HCT116 (cell line): ENCODE results near the gene BAIAP2L1. TPM values are rescaled to one million over a fixed set of nuclear protein-coding genes. Genes with fewer than 3 reads are reported as not detected.

Experiments
- ATAC-seq: fragments of 200-7000 bp; cut with Tn5 transposase; 2 replicates; pipeline ENCODE4 v1.9.1; 2020; ENCODE audit warnings: mild to moderate bottlenecking, moderate library complexity
- BruUV-seq: library from RNA; stranded (reverse); fragments of 400-500 nt; replicated peaks from 2 replicates; lab custom pipeline; 2021; lab: Mats Ljungman, UMichigan
- CTCF ChIA-PET: fragments of 300-600 bp; sonication (Branson Sonifier 250); formaldehyde crosslinking; loops from one replicate; lab custom pipeline; 2021; ENCODE audit warnings: antibody characterized with exemption; lab: Charles Lee
- POLR2A ChIA-PET: fragments of 300-600, 350-600 bp; sonication (Branson Sonifier 250); formaldehyde crosslinking; loops from one replicate; lab custom pipeline; 2021; ENCODE audit warnings: antibody characterized with exemption; lab: Charles Lee
- RAD21 ChIA-PET, 2 experiments: fragments of 300-600 bp; sonication (Branson Sonifier 250); formaldehyde crosslinking; loops; one replicate each; lab custom pipeline; 2023; ENCODE audit warnings: low total read pairs in 2 of 2; ENCODE audit not compliant: uncharacterized antibody in 2 of 2, unreplicated experiment in 2 of 2, low non-redundant PET in 1 of 2; lab: Charles Lee
- DNase-seq: peaks from one replicate; pipeline ENCODE4 v3.0.0-alpha.2; 2010; ENCODE audit warnings: low read depth, low spot score
- H2AFZ ChIP-seq: fragments of 200-600 bp; shearing (Covaris generic), sonication (generic); 2 replicates; pipeline ENCODE4 v1.6.1; 2017; ENCODE audit warnings: low read depth, mixed run types, mixed read lengths, antibody characterized with exemption, low read length; ENCODE audit not compliant: poor library complexity, severe bottlenecking
- H3K27ac ChIP-seq: 2 replicates; pipeline ENCODE4 v1.5.1; 2012; ENCODE audit warnings: low read depth, low read length
- H3K27me3 ChIP-seq: fragments of 200-600 bp; sonication (generic); 2 replicates; pipeline ENCODE4 v1.6.1; 2016; ENCODE audit warnings: mixed run types, low read length, mixed read lengths; ENCODE audit not compliant: insufficient read depth
- H3K36me3 ChIP-seq, 2 experiments: fragments of 200-500 bp in 1 of 2; fragments of 200-600 bp in 1 of 2; sonication (Bioruptor generic) in 1 of 2; sonication (generic) in 1 of 2; 2 replicates each; pipeline versions ENCODE4 v1.5.1 to v1.6.1; 2014 to 2016; ENCODE audit warnings: low read length in 2 of 2, inconsistent platforms in 1 of 2, mixed read lengths in 1 of 2, mixed run types in 1 of 2; ENCODE audit not compliant: insufficient read depth in 2 of 2, control insufficient read depth in 1 of 2
- H3K4me1 ChIP-seq, 2 experiments: fragments of 200-600 bp in 1 of 2; sonication (generic) in 1 of 2; 2 replicates each; pipeline versions ENCODE4 v1.5.1 to v1.6.1; 2012 to 2017; ENCODE audit warnings: low read length in 2 of 2, inconsistent platforms in 1 of 2, mild to moderate bottlenecking in 1 of 2, mixed read lengths in 1 of 2, mixed run types in 1 of 2, moderate library complexity in 1 of 2; ENCODE audit not compliant: insufficient read depth in 2 of 2, control insufficient read depth in 1 of 2
- H3K4me2 ChIP-seq: fragments of 200-600 bp; sonication (generic); 2 replicates; pipeline ENCODE4 v1.6.1; 2017; ENCODE audit warnings: mixed run types, low read length, mixed read lengths
- H3K4me3 ChIP-seq, 2 experiments: fragments of 200-600 bp in 1 of 2; sonication (generic) in 1 of 2; replicated peaks in 1 of 2; 2 replicates each; pipeline ENCODE4 v1.5.1; 2011 to 2016; ENCODE audit warnings: low read length in 2 of 2, control low read depth in 1 of 2, low read depth in 1 of 2, mild to moderate bottlenecking in 1 of 2, mixed read lengths in 1 of 2, mixed run types in 1 of 2
- H3K79me2 ChIP-seq: fragments of 200-600 bp; sonication (generic); 2 replicates; pipeline ENCODE4 v1.6.1; 2017; ENCODE audit warnings: mild to moderate bottlenecking, mixed run types, low read length, moderate library complexity, mixed read lengths; ENCODE audit not compliant: insufficient read depth
- H3K9ac ChIP-seq: fragments of 200-600 bp; sonication (generic); 2 replicates; pipeline ENCODE4 v1.6.1; 2016; ENCODE audit warnings: low read length, mixed read lengths
- H3K9me2 ChIP-seq: fragments of 200-600 bp; sonication (generic), shearing (Covaris generic); 2 replicates; pipeline ENCODE4 v1.6.1; 2017; ENCODE audit warnings: mixed run types, mild to moderate bottlenecking, moderate library complexity; ENCODE audit not compliant: insufficient read depth
- H3K9me3 ChIP-seq, 2 experiments: fragments of 200-500 bp in 1 of 2; fragments of 200-600 bp in 1 of 2; sonication (Bioruptor generic) in 1 of 2; sonication (generic) in 1 of 2; 2 replicates each; pipeline ENCODE4 v1.6.1; 2014 to 2017; ENCODE audit warnings: low read length in 2 of 2, mixed read lengths in 2 of 2, inconsistent platforms in 1 of 2, low read depth in 1 of 2, mild to moderate bottlenecking in 1 of 2, mixed run types in 1 of 2, moderate library complexity in 1 of 2; ENCODE audit not compliant: control insufficient read depth in 1 of 2, insufficient read depth in 1 of 2
- H4K20me1 ChIP-seq: fragments of 200-600 bp; sonication (generic), shearing (Covaris generic); 2 replicates; pipeline ENCODE4 v1.6.1; 2017; ENCODE audit warnings: mixed run types, mild to moderate bottlenecking, moderate library complexity; ENCODE audit not compliant: insufficient read depth
- CEBPB ChIP-seq: IDR thresholded peaks from 2 replicates; pipeline ENCODE4 v1.6.1; 2012; ENCODE audit warnings: low read depth
- CTCF ChIP-seq, 3 experiments: fragments of 200-600 bp in 1 of 3; sonication (generic) in 1 of 3; IDR thresholded peaks in 2 of 3; conservative IDR thresholded peaks in 1 of 3; 2 replicates each; pipeline ENCODE4 v1.5.1; 2012 to 2017; ENCODE audit warnings: low read depth in 2 of 3, low read length in 2 of 3, antibody characterized with exemption in 1 of 3, borderline replicate concordance in 1 of 3, control low read depth in 1 of 3, mild to moderate bottlenecking in 1 of 3, mixed read lengths in 1 of 3, mixed run types in 1 of 3, moderate library complexity in 1 of 3; ENCODE audit not compliant: insufficient read depth in 1 of 3
- EGR1 ChIP-seq: IDR thresholded peaks from 2 replicates; pipeline ENCODE4 v1.6.1; 2012; ENCODE audit warnings: low read depth
- ELF1 ChIP-seq: IDR thresholded peaks from 2 replicates; pipeline ENCODE4 v1.6.1; 2012; ENCODE audit warnings: low read depth, borderline replicate concordance
- POLR2A ChIP-seq: IDR thresholded peaks from 2 replicates; pipeline ENCODE4 v1.7.0; 2011; ENCODE audit warnings: borderline replicate concordance; ENCODE audit not compliant: insufficient read depth, insufficient read length; ENCODE audit errors: extremely low read depth
- POLR2AphosphoS5 ChIP-seq: IDR thresholded peaks from 2 replicates; pipeline ENCODE4 v1.6.1; 2011; ENCODE audit warnings: mild to moderate bottlenecking, low read depth, low read length, moderate library complexity
- RAD21 ChIP-seq: IDR thresholded peaks from 2 replicates; pipeline ENCODE4 v1.6.1; 2012; ENCODE audit warnings: low read depth, mild to moderate bottlenecking
- SP1 ChIP-seq: IDR thresholded peaks from 2 replicates; pipeline ENCODE4 v1.6.1; 2012; ENCODE audit warnings: low read depth
- intact Hi-C: fragments of 100-400 bp; cut with micrococcal nuclease; formaldehyde crosslinking; loops from 2 replicates; pipeline ENCODE4 v1.10.0; 2022
- total RNA-seq: library from RNA; stranded (reverse); gene quantifications from one replicate; pipeline ENCODE4 v1.2.1, GENCODE V29; 2021; ENCODE audit not compliant: unreplicated experiment

BAIAP2L1 gene
- total RNA-seq, 1 experiment from 2014 or later, result 61.2 TPM

DNA sequence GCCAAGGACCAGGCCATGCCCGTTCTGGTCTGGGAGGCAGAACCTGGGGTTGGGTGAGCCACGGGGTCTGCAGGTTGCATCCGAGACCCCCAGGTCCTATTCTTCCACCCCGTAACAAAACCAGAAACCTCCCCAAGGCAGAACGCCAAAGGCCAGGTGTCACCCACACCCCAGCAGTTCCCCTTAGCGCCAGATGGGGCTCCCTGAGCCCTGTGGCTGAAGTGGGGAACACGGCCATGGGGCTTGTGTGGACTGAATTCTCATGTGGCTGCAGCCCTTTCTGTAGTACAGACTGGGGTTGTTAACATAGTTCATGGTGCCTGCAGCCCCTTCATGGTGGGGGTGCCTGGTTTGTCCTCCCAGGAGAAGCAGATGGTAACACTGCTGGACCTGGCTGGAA lies 109.2 kb downstream of the BAIAP2L1 start:
- no peaks in the 10 kb centered on the region for H3K9me2 ChIP-seq
- BruUV-seq, result no TSS peak
- H3K4me2 ChIP-seq, result no peak overlapping the region
- H3K4me3 ChIP-seq, result no peak overlapping the region
- H3K27me3 ChIP-seq, result no peaks in the 10 kb centered on the region
- H3K36me3 ChIP-seq, result peaks cover 10 to 32% of the 10 kb centered on the region in 2 experiments; a peak in 3 of 4 replicates
- TF ChIP-seq CTCF (IDR thresholded peaks at IDR 0.05 in 2 of 3, conservative IDR thresholded peaks at IDR 0.05 in 1 of 3; ENCODE audit: borderline replicate concordance in 1 of 3, insufficient read depth in 1 of 3, low read depth in 2 of 3, low read length in 2 of 3), result peak in 2 of 3 experiments; percentile 26 to 28; a peak in 4 of 6 replicates
- TF ChIP-seq POLR2A, result no peak
- peak; percentile 17 for TF ChIP-seq POLR2AphosphoS5
- TF ChIP-seq, all 23 proteins: peak for 2
- Histone ChIP-seq H4K20me1 (peaks cover 3% of the 10 kb centered on the region; the same call in 1 of the 2 replicates), H3K79me2 (peaks cover 78% of the 10 kb centered on the region), H3K9ac (no peak overlapping the region), H3K4me1 (peaks cover 11 to 37% of the 10 kb centered on the region in 2 experiments), H2AFZ (no peak overlapping the region), H3K9me3 (no peaks in the 10 kb centered on the region), H3K27ac (no peak overlapping the region)
- ATAC-seq (no peak), DNase-seq (no peak)
- CTCF ChIA-PET, result no interaction called here
- RAD21 ChIA-PET, result no interaction called here
- POLR2A ChIA-PET, result no interaction called here
- intact Hi-C loops, result no loop called here

DNA sequence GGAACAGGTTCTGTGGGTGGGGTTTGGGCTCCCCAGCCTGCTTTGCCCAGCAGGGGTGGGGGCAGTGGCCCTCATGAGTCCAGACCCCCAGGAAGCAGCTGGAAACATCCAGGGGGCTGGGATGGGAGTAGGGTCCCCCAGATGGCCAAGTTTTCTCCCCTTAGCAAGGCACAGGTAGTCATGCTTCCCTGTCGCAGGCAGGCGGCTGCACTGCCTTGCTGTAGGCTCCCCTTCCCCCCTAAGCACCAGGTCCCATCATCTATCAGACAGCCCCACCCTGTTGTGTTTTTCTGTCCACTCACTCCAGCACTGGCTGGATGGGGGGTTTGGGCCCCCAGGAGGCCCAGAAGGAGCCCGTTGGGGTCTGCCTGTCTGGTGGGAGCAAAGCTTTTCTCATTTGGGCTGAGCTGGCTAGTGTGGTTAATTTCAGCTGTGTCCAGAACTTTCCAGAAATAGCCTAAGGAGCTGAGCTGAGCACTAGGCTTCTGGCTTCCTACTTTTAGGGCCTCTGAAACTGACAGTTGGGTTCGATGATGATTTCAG lies 111.5 kb downstream of the BAIAP2L1 start:
- Histone ChIP-seq H3K27ac (no peak overlapping the region), H3K36me3 (peaks cover 10 to 29% of the 10 kb centered on the region in 2 experiments; a peak in 3 of 4 replicates), H4K20me1 (peaks cover 3% of the 10 kb centered on the region; the same call in 1 of the 2 replicates), H3K4me3 (no peak overlapping the region), H3K9me2 (no peaks in the 10 kb centered on the region), H3K79me2 (peaks cover 93% of the 10 kb centered on the region), H3K9me3 (no peaks in the 10 kb centered on the region), H3K4me1 (peaks cover 32 to 50% of the 10 kb centered on the region in 2 experiments), H3K9ac (no peak overlapping the region), H3K4me2 (no peak overlapping the region), H3K27me3 (no peaks in the 10 kb centered on the region), H2AFZ (no peak overlapping the region)
- TF ChIP-seq CTCF (IDR thresholded peaks at IDR 0.05 in 2 of 3, conservative IDR thresholded peaks at IDR 0.05 in 1 of 3; ENCODE audit: borderline replicate concordance in 1 of 3, insufficient read depth in 1 of 3, low read depth in 2 of 3, low read length in 2 of 3) (no peak), SP1 (no peak), ELF1 (no peak), EGR1 (no peak), CEBPB (no peak), RAD21 (no peak), POLR2A (no peak)
- ChIA-PET POLR2A (interaction anchor here (1.0 kb wide), 1 partner anchor 22 kb away, joined by 3 read pairs; no protein-coding TSS in a partner anchor), CTCF (no interaction called here), RAD21 (no interaction called here)
- DNase-seq (no peak), ATAC-seq (no peak)
- intact Hi-C loops, result no loop called here
- BruUV-seq, result no TSS peak
